GM19193 (cell line): Measurements from ENCODE around the gene SHPK.

Experiments
- POLR2A ChIP-seq: IDR thresholded peaks from 4 replicates; pipeline ENCODE4 v1.6.1; 2011; ENCODE audit not compliant: insufficient read depth, insufficient read length; ENCODE audit errors: extremely low read depth

Gene SHPK

DNA sequence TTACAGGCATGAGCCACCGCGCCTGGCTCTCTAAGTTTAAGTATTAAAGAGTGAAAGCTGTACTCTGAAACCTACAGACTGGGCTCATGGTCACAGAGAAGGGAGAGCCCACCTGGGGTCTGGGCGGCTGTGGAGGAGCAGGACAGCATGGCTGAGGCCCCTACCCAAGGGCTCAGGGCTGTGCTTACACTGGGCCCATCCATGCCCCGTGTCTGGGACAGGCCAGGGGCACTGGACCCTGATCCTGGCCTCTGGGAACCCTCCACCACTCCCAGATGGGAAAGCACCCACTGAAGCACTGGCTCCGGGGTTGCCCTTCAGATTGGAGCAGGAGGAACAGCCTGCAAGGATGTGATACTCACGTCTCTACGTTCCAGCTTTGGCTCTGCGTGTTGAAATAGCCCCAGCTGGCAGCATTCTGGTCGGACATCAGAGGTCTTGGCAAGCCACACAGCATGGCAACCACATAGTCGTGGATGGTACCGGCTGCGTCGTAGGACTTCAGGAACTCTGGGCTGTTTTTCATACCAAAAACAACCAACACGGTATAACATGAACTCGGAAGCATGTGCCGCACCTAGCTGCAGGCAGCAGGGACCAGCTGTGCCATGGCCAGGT, 13.0 kb downstream of the SHPK start:
- TF ChIP-seq POLR2A = no peak

DNA sequence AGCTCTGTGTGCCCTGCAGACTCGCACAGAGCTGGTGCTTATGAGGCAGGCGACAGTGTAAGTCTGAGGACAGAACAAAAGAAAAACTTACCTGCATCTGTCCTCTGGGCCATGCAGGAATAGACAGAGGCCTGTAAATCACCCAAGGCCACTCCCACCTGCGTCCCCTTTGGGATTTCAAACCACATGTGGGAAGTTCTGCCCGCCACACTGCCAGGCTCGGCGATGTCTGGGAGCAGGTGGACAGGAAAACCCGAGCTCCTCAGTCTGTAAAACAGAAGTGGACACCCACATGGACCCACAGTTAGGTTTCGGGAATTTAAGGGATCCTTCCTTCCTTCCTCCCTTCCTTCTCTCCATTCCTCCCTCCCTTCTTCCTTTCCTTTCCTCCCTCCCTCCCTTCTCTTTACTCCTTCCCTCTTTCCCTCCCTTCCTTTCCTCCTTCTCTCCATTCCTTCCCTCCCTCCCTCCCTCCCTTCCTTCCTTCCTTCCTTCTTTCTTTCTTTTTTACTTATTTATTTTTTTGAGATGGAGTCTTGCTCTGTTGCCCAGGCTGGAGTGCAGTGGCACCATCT, 14.8 kb downstream of the SHPK start:
- TF ChIP-seq POLR2A = no peak

GRCh38 chr17:3615160-3615870, 20.7 kb downstream of the SHPK start:
- TF ChIP-seq POLR2A = no peak

DNA sequence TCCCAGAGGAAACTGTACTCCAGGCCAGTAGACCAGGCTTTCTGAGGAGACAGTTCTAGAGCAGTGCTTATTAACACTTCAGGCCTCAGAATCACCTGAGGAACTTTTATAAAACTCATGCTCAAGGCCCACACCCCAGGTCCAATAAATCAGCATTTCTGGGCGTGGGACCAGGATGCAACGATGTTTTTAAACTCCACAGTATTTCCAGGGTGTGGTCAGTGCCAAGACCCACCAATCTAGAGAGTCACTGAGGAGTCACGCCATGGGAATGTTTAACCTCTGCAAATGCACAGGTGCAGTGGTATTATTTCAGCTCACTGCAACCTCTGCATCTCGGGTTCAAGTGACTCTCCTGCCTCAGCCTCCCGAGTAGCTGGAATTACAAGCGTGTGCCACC, 22.9 kb downstream of the SHPK start:
- TF ChIP-seq POLR2A = no peak

GRCh38 chr17:3610523-3610922, 25.5 kb downstream of the SHPK start:
- TF ChIP-seq POLR2A = no peak

- TF ChIP-seq POLR2A = no peak
These were observed 26.4 kb downstream of the SHPK start for GRCh38 chr17:3609689-3610088.

- no peak for TF ChIP-seq POLR2A
These were observed 32.2 kb downstream of the SHPK start for GRCh38 chr17:3603870-3604259.

- TF ChIP-seq POLR2A = no peak
These were observed 32.8 kb downstream of the SHPK start for GRCh38 chr17:3603119-3603869.

DNA sequence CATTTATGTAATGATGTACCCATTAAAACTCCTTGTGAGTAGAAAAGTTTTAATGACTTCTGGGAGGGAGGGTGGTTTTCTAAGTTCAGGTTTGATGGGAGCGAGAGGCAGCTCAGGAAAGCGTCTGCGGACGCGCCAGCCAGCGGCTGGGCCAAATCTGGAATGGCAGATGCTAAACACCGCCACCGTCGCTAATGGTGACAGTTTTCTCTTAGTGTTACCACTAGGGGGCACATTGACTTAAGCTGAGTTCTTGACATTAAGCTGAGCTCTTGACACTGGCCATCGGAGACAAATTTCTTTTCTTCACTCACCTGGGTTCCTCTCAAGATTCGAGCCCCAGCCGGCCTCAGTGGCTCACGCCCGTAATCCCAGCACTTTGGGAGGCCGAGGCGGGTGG, 33.6 kb downstream of the SHPK start:
- no peak for TF ChIP-seq POLR2A

GRCh38 chr17:3600529-3601205, 35.4 kb downstream of the SHPK start:
- no peak for TF ChIP-seq POLR2A

DNA sequence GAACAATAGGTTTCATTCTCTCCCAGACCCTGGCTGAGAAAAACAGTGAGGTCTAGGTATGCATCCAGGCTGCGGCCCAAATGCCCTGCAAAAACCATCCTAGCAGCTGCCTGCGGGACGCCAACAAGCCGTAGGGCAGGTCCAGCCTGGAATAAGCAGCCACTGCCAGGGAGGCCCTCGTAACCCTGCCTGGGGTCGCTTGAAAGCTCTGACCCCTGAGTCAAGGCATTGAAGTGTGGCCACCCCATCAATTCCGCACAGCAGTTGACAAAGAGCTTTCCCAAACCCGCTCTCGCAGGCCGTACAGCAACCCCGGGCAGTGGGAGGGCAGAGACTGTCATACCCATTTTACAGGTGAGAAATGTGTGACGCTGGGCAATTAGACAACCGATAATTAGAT, 38.0 kb downstream of the SHPK start:
- TF ChIP-seq POLR2A = no peak

GRCh38 chr17:3596804-3597464, 39.1 kb downstream of the SHPK start:
- TF ChIP-seq POLR2A = no peak

DNA sequence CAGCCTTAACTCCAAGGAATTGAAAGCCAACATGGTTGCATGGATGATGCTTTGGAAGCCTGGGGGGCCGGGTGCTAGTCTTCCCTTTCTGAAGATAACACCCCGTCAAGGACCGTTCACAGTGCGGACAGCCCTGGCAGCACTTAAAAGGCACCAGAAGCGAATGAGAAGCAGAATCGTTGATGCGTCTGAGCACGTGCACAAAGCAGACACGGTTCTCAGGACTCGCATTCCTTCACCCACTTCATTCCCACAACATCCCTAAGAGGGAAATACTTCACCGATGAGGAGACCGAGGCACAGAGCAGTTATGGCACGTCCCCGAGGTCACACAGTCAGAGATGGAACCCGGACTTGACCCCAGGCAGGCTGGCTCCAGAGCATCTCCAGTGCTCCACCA, 41.1 kb downstream of the SHPK start:
- TF ChIP-seq POLR2A = no peak

DNA sequence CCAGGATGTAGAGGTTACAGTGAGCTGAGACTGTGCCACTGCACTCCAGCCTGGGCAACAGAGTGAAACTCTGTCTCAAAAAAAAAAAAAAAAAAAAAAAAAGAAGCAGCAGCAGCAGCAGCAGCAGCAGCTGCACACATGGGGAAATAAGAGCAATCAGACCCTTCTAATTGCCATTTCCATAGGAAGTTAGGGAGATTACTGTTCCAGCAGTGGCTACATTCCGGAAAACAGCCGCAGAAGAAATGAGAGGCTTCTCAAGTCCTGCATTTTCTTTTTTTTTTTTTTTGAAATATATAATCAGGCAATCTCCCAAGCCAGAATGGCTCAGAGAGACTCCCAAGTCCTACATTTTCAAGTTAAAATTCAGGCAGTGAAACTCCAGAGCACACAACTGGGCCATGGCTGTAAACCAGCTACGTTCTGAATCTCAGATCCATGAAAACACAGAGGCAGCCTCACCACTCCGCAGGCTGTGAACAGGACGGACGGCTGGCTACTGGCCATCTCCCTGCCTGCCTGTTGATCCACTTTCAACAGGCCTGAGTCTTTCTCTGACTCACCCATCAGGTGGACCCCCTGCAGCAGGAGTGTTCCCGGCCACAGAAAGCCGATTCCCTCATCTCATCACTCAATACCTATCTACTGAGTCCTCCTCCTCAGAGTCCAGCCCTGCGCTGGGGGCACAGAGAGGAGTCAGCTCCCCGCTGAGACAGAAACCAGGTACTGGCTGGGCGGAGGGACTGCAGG, 41.8 kb downstream of the SHPK start:
- no peak for TF ChIP-seq POLR2A
